ENCODE results near the gene ACSL5. TPM values are rescaled to one million over a fixed set of nuclear protein-coding genes. Genes with fewer than 3 reads are reported as not detected.

The ACSL5 gene
- total and polyA plus RNA-seq, 2 of the 8 experiments (the other 6 are each of a cell fraction or from before 2014, with no cell fraction given), result not detected

- Histone ChIP-seq H4K8ac (ENCODE audit: extremely low read depth, insufficient read depth, low read length) (no peak overlapping the region), H2BK12ac (ENCODE audit: low read depth, low read length) (no peak overlapping the region), H4K91ac (replicated peaks; ENCODE audit: insufficient read length, low read length) (no peak overlapping the region), H3K14ac (ENCODE audit: insufficient read length) (no peak overlapping the region), H2BK15ac (ENCODE audit: low read length) (no peak overlapping the region), H3K4me1 (replicated peaks in 1 of 4; ENCODE audit: control insufficient read depth in 3 of 4, insufficient read depth in 4 of 4, low read length in 3 of 4) (no peaks in the 10 kb centered on the region), H3K9me3 (ENCODE audit: insufficient read depth in 2 of 2, low read depth in 1 of 2, low read length in 1 of 2) (no peaks in the 10 kb centered on the region), H3K79me2 (ENCODE audit: control insufficient read depth in 1 of 2, insufficient read depth in 2 of 2, low read length in 2 of 2) (no peaks in the 10 kb centered on the region), H2BK5ac (ENCODE audit: low read depth, low read length) (no peak overlapping the region), H4K5ac (ENCODE audit: insufficient read length, low read depth, low read length) (no peak overlapping the region), H2AFZ (ENCODE audit: low read length) (no peak overlapping the region), H3K36me3 (ENCODE audit: control insufficient read depth in 2 of 4, insufficient read depth in 4 of 4, low read length in 3 of 4) (no peaks in the 10 kb centered on the region), H3K4me3 (ENCODE audit: extremely low read depth in 1 of 4, insufficient read depth in 2 of 4, low read depth in 3 of 4, low read length in 4 of 4) (no peak overlapping the region), H3K23ac (ENCODE audit: insufficient read length) (no peak overlapping the region), H2BK120ac (replicated peaks; ENCODE audit: low read depth, low read length) (no peak overlapping the region), H3K56ac (replicated peaks; ENCODE audit: insufficient read length, low read depth, low read length) (no peak overlapping the region), H3K9ac (replicated peaks in 1 of 4; ENCODE audit: extremely low read depth in 1 of 4, low read depth in 3 of 4, low read length in 3 of 4) (no peak overlapping the region), H3K27me3 (replicated peaks in 1 of 4; ENCODE audit: control insufficient read depth in 3 of 4, extremely low read depth in 1 of 4, insufficient read depth in 3 of 4, low read length in 3 of 4) (peaks cover 0 to 2% (median 0%) of the 10 kb centered on the region in 4 experiments; a peak in 1 of 7 replicates), H3K23me2 (ENCODE audit: low read depth, low read length) (no peaks in the 10 kb centered on the region), H3K27ac (ENCODE audit: low read depth, low read length) (no peak overlapping the region), H3K4ac (replicated peaks; ENCODE audit: insufficient read length, low read depth, low read length) (no peak overlapping the region), H2BK20ac (ENCODE audit: low read length) (no peak overlapping the region), H3K18ac (ENCODE audit: extremely low read depth, low read length) (no peak overlapping the region), H3K4me2 (ENCODE audit: insufficient read depth in 1 of 2, low read depth in 2 of 2, low read length in 2 of 2) (no peak overlapping the region), H3K79me1 (ENCODE audit: low read depth, low read length) (no peaks in the 10 kb centered on the region), H4K20me1 (replicated peaks in 1 of 2; ENCODE audit: control insufficient read depth in 1 of 2, insufficient read depth in 2 of 2, low read length in 2 of 2) (no peaks in the 10 kb centered on the region), H2AK5ac (ENCODE audit: low read depth, low read length) (no peak overlapping the region)
- 91% methylated on average over 3 of the region's 3 CpGs; no CpG with 5 or more reads in 1 of the 2 experiments for WGBS, 2 experiments (ENCODE audit: extremely low coverage in 1 of 2, insufficient coverage in 1 of 2, insufficient read length in 1 of 2, insufficient replicate concordance in 2 of 2, low coverage in 1 of 2, low lambda C conversion rate in 2 of 2, missing lambda C conversion rate in 1 of 2)
- DNase-seq (ENCODE audit: low read depth in 1 of 2, low spot score in 2 of 2) (no peak), FAIRE-seq (no peak)
- POLR2A ChIA-PET (ENCODE audit: partially characterized antibody), result no interaction called here
- TF ChIP-seq NRF1 (IDR thresholded peaks at IDR 0.05; ENCODE audit: low read depth, low read length), result no peak
- no peak for TF ChIP-seq ASH2L (IDR thresholded peaks at IDR 0.05; ENCODE audit: low read length)
- TF ChIP-seq CHD2 (IDR thresholded peaks at IDR 0.05; ENCODE audit: low read length), result no peak
- TF ChIP-seq POLR2AphosphoS5 (IDR thresholded peaks at IDR 0.05; ENCODE audit: low read depth, low read length), result no peak
- TF ChIP-seq MAFK (IDR thresholded peaks at IDR 0.05; ENCODE audit: low read depth, low read length), result no peak
- no peak for TF ChIP-seq TEAD4 (IDR thresholded peaks at IDR 0.05; ENCODE audit: low read depth, low read length)
- TF ChIP-seq CHD1 (IDR thresholded peaks at IDR 0.05; ENCODE audit: low read depth, low read length), result no peak
- TF ChIP-seq RBBP5 (IDR thresholded peaks at IDR 0.05; ENCODE audit: borderline replicate concordance, low read depth, low read length), result no peak
- no peak for TF ChIP-seq RAD21 (IDR thresholded peaks at IDR 0.05 in 1 of 2, conservative IDR thresholded peaks at IDR 0.05 in 1 of 2; ENCODE audit: low read depth in 2 of 2, low read length in 2 of 2)
- TF ChIP-seq SUZ12 (IDR thresholded peaks at IDR 0.05; ENCODE audit: low read length), result no peak
- no peak for TF ChIP-seq NANOG (IDR thresholded peaks at IDR 0.05; ENCODE audit: insufficient read depth, low read depth, low read length, poor library complexity, severe bottlenecking)
- no peak for TF ChIP-seq RXRA (IDR thresholded peaks at IDR 0.05; ENCODE audit: insufficient read depth, low read depth, low read length)
- TF ChIP-seq SAP30 (IDR thresholded peaks at IDR 0.05; ENCODE audit: insufficient read depth, insufficient replicate concordance, low read length), result no peak
- no peak for TF ChIP-seq BACH1 (IDR thresholded peaks at IDR 0.05; ENCODE audit: low read length)
- CTCF ChIA-PET (ENCODE audit: partially characterized antibody), result interaction anchor here (0.6 to 1.1 kb wide), 2 partner anchors 10 to 1357 kb away, joined by 3 read pairs; no protein-coding TSS in a partner anchor
Measured at GRCh38 chr10:112390125-112390703, 16.3 kb downstream of the ACSL5 start.
